ENCODE data around the gene TPSD1.
"Not testable (repeated sequence)": the region's sequence is repeated elsewhere in the genome, so short reads cannot be mapped to it uniquely, and the experiment has no call there.

TPSD1 gene

DNA sequence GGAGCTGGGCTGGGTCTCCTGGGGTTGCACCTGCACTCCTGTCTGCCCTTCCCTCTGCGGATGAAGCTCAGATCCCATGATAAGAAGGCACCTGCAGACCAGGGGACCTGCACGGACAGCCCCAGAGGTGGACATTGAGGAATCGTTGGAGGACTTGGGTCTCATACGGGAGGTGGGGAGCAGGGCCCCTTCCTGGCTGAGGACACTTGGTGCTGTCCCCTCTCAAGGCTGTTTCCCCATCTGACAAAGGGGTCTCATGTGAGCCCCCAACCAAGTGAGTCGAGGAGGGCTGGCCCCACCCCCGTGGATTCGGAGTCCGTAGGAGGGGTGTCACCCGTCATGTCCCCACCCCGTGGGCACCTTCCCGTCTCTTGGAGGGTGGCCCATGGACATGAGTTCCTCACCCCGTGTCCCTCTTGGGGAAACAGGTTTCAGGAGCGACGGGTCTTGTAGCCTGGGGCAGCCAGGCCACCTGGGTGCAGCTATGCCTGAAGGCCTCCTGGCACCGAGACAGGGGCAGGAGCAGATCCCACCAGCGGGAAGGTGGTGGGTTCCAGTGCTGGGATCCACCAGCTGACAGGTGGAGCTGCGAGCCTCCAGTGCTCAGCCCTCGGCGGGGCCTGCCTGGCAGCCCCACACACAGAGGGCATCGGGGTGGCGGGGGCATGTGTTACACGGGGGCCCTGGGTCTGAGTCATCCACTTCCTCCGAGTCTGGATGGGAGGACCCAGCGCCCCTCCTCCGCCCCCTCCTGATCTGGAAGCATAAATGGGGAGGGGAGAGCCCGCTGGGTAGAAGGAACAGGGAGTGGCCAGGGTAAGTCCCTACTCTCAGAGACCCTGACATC, at the start of gene TPSD1:
TSS of gene TPSD1 (plus strand) at position 794 of the 847 bp plus-strand sequence. CDS start 212 bp downstream, outside the sequence.
- not testable (repeated sequence) for DNase-seq (ENCODE audit: low spot score)

DNA sequence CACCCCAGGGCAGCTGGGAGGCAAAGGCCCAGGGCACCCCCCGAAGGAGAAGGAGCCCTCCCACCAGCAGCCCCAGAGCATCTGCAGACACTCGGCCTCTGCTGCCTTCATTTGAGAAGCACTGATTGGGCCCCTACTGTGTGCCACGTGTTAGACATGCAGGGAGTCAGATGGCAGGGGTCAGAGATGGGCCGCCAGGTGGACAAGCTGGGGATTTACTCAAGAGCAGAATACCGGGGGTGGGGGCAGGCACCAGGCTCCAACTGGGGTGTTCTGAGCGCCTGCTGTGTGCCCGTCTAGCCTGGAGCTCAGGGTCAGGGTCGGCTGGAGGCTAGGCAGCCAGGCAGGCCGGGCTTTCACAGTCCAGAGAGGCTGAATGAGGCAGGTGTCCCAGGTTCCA, 49.5 kb upstream of the TPSD1 start:
- no peak for DNase-seq (ENCODE audit: low spot score)

DNA sequence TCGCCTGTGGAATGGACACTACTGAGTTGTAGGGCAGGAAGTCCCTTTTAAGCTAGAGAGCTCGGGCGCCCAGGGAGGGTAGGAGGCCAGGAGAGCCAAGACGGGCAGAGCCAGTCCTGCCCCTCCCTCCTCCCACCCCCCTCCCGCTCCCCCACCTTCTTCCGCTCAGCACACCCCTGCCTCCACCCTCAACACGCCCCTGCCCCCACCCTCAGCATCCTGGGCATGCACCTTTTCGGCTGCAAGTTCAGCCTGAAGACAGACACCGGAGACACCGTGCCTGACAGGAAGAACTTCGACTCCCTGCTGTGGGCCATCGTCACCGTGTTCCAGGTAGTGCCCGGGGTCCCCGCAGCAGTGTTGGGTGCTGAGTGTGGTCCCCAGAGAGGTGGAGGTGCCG, 49.1 kb upstream of the TPSD1 start:
- no peak for DNase-seq (ENCODE audit: low spot score)

DNA sequence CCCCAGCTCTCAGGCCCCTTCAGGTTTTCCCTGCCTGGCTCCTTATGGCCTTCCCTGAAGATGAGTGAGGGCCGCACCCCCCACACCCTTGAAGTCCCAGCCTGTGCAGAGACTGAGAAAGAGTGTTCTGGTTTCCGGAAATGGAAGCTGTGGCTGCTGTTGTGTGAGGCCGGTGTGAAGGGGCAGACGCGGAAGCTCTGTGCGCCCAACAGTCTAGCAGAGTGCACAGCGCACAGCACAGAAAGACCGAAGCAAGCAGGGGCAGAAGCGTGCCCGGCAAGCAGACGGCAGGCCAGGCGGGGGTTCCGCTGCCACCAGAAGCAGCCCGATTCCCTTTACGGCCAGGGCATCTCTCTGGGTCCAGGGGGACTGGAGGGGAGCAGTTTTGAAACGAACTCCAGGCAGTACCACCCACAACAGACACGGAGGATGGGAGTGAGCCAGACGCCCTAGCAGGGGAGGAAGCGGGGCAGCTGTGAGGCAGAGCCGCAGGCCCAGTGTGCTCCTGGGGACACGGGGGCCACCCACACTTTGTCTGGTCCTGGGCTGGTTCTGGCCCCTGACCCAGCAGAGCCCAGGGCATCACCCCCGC, 47.5 kb upstream of the TPSD1 start:
- DNase-seq (ENCODE audit: low spot score), result no peak

DNA sequence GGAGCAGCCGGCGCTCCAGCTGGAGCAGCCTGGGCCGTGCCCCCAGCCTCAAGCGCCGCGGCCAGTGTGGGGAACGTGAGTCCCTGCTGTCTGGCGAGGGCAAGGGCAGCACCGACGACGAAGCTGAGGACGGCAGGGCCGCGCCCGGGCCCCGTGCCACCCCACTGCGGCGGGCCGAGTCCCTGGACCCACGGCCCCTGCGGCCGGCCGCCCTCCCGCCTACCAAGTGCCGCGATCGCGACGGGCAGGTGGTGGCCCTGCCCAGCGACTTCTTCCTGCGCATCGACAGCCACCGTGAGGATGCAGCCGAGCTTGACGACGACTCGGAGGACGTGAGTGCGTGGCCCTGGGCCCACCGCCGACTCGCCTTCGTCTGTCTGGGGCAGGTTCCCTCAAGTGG, 46.8 kb upstream of the TPSD1 start:
- DNase-seq (ENCODE audit: low spot score), result no peak

DNA sequence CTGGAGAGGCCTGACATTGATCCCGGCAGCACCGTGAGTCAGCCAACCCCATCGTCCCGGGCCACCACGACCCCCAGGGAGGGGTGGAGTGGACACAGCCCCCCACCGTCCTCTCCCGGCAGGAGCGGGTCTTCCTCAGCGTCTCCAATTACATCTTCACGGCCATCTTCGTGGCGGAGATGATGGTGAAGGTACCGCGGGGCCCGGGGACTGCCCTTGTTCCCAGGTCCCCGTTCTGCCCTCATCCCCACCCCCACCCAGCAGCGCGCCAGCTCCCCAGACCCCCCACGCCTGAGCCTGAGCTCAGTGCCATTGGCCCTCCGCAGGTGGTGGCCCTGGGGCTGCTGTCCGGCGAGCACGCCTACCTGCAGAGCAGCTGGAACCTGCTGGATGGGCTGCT, 45.4 kb upstream of the TPSD1 start:
- DNase-seq (ENCODE audit: low spot score), result no peak

DNA sequence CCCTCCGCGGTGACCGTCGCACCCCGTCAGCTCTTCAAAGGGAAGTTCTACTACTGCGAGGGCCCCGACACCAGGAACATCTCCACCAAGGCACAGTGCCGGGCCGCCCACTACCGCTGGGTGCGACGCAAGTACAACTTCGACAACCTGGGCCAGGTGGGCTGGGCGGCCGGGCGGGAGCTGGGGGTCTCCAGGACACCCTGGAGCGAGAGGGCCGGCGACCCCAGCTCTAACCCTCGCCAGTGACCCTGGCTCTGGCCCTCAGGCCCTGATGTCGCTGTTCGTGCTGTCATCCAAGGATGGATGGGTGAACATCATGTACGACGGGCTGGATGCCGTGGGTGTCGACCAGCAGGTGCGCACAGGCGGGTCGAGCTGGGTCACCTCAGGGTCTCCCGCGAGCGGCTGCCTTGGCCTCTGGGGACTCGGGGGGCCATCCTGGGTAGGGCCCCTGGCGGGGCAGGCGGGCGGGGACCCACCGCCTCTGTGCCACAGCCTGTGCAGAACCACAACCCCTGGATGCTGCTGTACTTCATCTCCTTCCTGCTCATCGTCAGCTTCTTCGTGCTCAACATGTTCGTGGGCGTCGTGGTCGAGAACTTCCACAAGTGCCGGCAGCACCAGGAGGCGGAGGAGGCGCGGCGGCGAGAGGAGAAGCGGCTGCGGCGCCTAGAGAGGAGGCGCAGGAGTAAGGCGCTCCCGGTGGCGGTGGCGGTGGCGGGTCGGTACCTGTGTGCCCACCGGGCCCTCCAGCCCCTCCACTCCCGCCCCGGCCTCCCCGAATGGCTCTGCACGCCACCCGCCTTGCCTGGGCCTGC, 44.2 kb upstream of the TPSD1 start:
- no peak for DNase-seq (ENCODE audit: low spot score)

DNA sequence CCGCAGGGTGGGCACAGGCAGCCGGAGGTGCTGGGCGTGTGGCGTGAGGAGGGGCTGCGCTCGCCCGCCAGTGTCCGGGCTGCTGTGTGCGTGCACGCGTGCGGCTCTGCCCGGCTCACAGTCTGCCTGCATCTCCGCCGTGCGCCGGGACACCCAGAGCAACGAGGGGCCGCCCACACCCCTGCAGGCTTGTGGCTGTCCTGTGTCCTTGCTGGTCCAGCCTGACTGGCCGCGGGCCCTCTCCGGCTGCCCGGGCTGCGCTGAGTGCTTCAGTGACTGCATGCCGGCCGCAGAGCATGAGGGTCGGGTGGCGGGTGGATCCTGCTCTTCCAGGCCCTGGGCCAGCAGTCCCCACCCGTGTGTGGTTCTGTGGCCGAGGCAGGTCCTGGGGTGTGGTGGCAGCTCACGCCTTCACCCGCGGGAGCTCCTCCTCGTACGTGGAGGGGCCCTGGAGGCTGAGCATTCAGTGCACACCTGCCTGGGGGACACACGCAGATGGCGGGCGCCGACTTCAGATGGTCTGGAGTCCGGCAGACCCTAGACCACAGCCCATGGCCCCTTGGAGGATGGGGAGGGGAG, 43.2 kb upstream of the TPSD1 start:
- no peak for DNase-seq (ENCODE audit: low spot score)

DNA sequence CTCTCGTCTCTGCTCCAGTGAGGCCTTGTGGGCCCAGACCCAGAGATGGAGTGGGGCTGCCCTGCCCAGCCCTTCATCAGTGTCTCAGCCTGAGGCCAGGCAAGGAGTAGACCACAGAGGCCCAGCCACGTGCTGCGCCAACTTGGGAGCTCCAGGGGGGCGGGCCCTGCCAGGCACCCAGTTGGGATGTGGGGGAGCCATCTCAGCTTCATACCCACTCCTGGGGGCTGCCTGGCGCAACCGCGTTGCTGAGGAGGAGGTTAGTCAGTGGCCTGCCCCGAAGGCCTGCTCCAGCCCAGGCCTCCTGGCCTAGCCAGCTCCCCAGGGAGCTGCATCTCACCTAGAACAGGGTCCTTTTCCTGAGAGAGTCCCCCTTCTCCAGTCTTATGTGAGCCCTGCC, 42.6 kb upstream of the TPSD1 start:
- no peak for DNase-seq (ENCODE audit: low spot score)

DNA sequence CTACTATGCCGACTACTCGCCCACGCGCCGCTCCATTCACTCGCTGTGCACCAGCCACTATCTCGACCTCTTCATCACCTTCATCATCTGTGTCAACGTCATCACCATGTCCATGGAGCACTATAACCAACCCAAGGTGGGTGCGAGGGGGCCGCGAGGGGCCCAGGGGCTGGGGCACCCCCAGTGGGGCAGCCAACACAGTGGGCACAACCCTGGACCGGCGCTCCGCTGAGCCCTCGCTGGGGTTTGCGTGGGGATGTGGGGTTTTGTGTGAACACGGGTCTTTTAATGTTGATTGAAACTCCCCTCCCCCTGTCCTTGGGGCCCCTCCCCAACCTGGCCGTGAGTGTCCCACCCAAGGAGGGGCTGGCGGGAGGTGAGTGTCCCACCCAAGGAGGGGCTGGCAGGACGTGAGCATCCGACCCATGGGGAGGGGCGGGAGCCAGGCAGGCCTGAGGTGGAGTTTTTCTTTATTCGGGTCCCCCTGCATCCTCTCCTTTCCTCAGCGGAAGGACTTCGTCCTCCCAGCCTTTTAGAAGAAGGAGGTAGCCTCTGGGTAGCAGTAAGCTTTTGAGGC, 42.0 kb upstream of the TPSD1 start:
- DNase-seq (ENCODE audit: low spot score), result no peak

DNA sequence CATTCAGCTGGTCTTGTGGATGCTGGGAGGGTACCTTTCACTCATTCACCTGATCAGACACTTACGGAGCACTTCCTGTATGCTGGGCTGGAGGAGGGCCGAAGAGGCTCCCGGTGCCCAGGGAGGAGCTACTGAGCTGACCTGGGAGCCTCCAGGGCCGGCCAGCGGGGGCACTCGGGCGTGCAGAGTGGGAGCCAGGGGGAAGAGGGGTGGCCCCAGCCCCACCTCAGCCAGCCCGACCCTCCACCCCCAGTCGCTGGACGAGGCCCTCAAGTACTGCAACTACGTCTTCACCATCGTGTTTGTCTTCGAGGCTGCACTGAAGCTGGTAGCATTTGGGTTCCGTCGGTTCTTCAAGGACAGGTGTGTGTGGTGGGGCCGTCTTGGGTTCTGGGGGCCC, 41.1 kb upstream of the TPSD1 start:
- DNase-seq (ENCODE audit: low spot score), result no peak

DNA sequence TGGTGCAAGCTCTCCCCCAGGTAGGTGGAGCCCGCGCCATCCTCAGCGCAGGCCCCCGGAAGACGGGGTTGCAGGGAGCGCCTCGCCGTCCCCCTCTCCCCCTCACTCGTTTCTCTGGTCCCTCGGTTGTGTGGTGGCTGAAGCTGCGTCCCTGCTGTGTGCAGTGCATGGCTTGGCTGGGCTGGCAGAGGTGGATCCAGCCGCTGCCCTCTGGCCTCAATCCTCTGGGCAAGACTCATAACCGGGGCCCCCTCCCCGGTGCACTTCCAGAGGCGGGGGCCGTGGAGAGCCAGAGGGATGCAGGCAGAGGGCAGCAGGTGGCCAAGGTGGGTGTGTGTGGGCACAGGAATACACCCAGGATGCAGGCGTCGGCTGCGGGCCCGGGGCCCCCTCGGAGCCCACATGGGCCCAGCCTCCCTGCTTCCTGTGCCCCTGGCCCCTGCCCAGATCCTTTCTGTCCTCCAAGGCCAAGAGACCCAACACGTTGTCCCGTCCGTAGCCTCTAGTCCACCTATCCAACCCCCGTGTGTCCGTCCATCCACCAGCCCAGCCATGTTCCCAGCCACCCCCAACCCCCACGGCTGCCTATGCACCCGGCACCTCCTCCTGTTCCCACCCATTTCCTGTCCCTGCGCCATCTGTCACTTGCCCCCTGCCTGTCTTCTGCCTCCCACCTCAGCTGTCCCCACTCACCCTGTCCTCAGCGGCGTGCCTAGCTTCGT, 40.1 kb upstream of the TPSD1 start:
- no peak for DNase-seq (ENCODE audit: low spot score)

DNA sequence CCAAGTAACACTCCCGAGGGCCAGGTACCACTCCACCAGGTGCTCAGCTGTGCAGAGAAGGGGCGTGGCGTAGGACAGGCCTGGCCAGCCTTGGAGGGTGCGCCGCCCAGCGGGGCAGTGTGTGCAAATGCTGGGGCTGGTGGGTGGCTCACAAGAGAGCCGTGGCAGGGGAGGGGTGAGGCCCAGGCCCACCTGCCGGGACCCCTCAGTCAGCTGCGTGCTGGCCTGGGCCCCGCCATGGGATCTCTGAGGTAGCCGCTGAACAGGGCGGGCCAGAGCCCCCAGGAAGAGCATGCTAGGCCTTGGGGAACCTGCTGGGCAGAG, 39.6 kb upstream of the TPSD1 start:
- DNase-seq (ENCODE audit: low spot score), result no peak

DNA sequence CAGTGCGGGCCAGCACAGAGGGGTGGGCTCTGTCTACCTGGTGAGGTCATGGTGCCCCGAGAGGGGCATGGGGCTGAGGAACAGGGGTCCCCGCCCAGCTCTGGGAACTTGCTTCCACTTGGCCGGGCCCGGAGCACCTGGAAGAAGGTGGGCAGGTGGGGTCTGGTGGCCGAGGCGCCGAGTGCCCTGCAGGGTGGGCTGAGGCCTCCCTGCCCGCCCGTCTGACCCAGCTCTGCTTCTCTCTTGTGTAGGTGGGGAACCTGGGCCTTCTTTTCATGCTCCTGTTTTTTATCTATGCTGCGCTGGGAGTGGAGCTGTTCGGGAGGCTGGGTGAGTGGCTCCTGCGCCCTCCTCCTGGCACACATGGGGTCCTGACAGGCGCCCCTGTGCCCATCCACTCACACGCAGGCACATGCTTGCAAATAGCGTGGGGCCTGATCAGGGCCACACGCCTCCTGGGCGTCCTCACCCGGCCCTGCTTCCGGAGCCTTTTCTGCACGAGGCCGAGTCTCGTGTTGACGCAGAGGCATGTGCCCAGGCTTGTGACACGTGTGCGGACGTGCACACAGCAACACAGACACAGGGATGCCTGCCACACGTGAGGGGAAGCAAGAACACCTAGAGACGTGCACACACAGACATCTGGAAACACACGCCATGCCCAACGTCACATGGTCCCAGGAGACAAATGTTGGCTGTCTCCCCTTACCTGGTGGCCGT, 39.0 kb upstream of the TPSD1 start:
- DNase-seq (ENCODE audit: low spot score), result no peak

DNA sequence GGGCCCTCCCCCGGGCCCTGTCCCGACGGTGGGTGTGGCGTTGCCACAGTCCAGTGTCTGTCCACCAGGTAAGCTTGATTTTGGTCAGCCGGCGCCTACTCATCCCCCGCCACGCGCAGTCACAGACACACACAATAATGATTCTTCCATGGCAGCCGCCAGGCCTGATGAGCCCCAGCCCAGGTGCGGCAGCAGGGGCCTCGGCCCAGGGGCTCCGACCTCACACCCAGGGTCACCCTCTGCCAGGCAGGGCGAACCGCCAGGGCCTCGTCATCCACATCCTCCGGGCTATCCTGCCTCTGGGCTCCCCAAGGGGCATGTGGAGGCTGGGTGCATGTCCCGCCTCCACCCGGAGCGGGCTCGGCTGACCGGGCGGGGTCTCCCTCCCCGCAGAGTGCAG, 38.3 kb upstream of the TPSD1 start:
- DNase-seq (ENCODE audit: low spot score), result no peak

DNA sequence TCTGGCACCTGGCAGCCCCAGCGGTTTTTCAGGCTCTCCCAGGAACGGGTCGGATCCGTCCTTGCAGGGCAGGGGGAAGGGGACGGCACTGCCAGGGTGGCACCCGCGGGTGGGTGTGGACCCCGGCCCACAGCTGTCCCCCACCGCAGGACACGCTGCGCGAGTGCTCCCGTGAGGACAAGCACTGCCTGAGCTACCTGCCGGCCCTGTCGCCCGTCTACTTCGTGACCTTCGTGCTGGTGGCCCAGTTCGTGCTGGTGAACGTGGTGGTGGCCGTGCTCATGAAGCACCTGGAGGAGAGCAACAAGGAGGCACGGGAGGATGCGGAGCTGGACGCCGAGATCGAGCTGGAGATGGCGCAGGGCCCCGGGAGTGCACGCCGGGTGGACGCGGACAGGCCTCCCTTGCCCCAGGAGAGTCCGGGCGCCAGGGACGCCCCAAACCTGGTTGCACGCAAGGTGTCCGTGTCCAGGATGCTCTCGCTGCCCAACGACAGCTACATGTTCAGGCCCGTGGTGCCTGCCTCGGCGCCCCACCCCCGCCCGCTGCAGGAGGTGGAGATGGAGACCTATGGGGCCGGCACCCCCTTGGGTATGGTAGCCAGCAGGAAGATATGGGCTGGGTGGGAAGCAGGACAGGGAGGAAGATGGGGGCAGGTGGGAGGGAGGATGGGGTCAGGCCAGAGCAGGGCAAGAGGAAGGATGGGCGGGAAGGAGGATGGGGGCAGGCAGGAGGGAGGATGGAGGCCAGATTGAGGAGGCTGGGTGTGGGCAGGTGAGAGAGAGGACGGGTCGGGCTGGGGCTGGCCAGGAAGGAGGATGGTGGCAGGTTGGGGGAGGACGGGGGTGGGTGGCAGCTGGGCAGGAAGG, 37.6 kb upstream of the TPSD1 start:
- no peak for DNase-seq (ENCODE audit: low spot score)

DNA sequence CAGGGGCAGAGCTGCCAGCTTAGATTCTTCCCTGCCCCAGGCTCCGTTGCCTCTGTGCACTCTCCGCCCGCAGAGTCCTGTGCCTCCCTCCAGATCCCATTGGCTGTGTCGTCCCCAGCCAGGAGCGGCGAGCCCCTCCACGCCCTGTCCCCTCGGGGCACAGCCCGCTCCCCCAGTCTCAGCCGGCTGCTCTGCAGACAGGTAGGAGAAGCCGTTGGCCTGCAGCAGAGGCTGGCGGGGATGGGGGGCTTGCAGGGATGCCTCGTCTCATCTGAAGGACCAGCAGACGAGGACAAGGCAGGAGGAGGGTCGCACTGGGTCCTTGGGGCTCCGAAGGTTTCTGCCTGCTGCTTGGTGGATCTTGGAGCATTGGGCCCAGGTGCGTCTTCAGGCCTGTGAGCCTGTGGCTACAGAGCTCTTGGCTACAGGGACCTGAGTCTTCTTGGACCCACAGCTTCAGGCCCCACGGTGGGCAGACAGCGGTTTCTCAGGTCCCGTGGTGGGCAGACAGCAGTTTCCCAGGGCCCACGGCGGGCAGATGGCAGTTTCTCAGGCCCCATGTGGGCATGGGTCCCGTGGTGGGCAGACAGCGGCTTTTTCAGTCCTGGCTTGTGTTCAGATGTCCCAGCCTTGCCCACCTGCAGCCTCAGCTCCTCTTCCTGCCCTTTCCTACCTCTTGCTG, 36.8 kb upstream of the TPSD1 start:
- DNase-seq (ENCODE audit: low spot score), result no peak

DNA sequence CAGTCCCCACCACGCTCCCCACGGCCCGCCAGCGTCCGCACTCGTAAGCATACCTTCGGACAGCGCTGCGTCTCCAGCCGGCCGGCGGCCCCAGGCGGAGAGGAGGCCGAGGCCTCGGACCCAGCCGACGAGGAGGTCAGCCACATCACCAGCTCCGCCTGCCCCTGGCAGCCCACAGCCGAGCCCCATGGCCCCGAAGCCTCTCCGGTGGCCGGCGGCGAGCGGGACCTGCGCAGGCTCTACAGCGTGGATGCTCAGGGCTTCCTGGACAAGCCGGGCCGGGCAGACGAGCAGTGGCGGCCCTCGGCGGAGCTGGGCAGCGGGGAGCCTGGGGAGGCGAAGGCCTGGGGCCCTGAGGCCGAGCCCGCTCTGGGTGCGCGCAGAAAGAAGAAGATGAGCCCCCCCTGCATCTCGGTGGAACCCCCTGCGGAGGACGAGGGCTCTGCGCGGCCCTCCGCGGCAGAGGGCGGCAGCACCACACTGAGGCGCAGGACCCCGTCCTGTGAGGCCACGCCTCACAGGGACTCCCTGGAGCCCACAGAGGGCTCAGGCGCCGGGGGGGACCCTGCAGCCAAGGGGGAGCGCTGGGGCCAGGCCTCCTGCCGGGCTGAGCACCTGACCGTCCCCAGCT, 35.7 kb upstream of the TPSD1 start:
- DNase-seq (ENCODE audit: low spot score), result no peak
